Measurements from ENCODE around the gene RHBDF1.
"Not testable (repeated sequence)": the region's sequence is repeated elsewhere in the genome, so short reads cannot be mapped to it uniquely, and the experiment has no call there.

Gene RHBDF1

GRCh38 chr16:57711-58110 lies 14.7 kb downstream of the RHBDF1 start:
- no peak for DNase-seq

DNA sequence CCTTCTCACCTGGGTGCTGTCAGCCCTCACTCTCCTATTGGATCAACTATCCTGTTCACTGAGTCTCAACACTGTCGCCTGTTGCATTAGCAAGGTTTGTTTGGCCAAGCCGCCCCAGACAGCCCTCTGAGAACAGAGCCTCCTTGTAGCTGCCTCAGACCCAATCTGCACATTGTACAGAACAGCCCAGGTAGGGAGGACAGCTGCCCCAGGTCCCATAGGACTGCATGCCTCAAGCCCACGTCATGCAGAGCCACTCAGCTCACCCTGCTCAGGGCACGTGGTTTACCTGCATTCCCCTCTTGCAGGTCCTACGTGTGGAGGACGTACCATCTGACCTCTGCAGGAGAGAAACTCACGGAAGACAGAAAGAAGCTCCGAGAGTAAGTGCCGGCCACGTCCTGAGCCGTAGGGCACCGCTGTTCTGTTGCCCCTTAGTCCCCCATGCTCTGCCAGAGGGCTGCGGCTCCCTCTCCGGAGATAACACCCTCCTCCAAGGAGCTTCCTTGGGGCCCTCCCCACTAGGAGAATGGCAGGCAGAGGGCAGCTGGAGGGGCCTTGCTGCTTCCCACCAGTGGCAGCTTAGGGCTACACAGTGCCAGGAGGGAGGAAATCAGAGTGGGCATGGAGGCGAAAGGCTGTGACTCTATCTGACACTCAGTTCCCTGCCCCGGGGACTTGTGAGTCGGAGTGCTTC lies 16.1 kb downstream of the RHBDF1 start:
- DNase-seq = no peak

GRCh38 chr16:55571-56136 lies 16.8 kb downstream of the RHBDF1 start:
- DNase-seq = no peak

DNA sequence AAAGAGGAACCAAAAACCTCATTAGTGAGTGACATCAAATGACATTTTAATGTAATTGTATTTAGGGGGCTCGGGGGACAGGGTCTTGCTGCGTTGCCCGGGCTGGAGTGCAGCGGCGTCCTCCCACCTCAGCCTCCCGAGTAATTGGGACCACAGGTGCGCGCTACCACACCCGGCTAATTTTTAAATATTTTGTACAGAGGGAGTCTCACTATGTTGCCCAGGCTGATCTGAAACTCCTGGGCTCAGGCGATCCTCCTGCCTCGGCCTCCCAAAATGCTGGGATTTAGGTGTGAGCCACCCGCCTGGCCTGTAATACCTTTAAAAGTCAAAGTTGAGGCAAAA lies 18.2 kb downstream of the RHBDF1 start:
- DNase-seq = no peak

- peak; percentile 99 for DNase-seq
These were observed 18.8 kb downstream of the RHBDF1 start, which contains the start of the genes POLR3K and SNRNP25 for GRCh38 chr16:53346-54236. Gene POLR3K, minus strand, starts transcription at chr16:53608. Its CDS starts 22 bp downstream, at chr16:53586. Gene SNRNP25, plus strand, starts transcription at chr16:53828. Its CDS starts 189 bp downstream, at chr16:54017.

DNA sequence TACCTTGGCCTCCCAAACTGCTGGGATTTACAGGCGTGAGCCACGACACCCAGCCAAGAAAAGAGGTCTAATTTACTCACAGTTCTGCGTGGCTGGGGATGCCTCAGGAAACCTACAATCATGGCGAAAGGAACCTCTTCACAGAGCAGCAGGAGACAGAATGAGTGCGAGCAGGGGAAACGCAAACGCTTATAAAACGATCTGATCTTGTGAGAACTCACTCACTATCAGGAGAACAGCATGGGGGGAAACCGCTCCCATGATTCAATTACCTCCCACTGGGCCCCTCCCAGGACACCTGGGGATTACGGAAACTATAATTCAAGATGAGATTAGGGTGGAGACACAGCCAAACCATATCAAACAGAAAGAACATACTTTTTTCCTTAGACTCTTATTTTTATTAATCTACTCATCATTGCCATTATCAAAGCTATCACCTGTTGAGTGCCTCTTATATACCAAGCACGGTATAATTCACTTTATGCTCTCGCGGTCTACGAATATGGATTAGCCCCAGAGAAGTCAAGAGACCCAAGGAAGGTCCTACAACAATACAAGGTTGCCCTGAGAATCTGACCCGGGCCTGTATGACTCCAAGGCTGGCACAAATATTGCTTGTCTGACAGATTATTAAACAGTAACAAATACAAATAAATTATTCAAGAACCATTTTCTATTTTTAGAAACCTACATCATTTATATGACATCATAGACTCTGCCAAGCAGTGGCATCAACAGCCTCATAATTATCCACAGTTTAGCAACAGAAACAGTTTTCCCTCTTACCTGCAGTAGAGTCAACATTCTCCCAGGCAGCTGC lies 21.5 kb downstream of the RHBDF1 start:
- no peak for DNase-seq

- DNase-seq = no peak
These were observed 25.2 kb downstream of the RHBDF1 start for GRCh38 chr16:47234-47633.

DNA sequence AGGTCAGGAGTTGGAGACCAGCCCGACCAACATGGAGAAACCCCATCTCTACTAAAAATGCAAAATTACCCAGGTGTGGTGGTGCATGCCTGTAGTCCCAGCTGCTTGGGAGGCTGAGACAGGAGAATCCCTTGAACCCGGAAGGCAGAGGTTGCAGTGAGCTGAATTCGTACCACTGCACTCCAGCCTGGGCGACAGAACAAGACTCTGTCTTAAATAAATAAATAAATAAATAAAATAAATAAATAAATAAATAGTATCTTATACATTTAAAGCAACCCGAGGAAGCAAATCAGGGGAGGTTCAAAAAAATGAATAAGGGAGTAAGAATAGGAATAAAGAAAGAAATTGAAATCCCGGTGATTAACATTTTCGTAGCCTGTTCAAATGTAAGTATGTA lies 25.9 kb downstream of the RHBDF1 start:
- DNase-seq = not testable (repeated sequence)

- DNase-seq = no peak
These were observed 27.0 kb downstream of the RHBDF1 start for GRCh38 chr16:45454-45853.

GRCh38 chr16:44655-45054 lies 27.8 kb downstream of the RHBDF1 start:
- DNase-seq = no peak

GRCh38 chr16:43294-43693 lies 29.1 kb downstream of the RHBDF1 start:
- no peak for DNase-seq

DNA sequence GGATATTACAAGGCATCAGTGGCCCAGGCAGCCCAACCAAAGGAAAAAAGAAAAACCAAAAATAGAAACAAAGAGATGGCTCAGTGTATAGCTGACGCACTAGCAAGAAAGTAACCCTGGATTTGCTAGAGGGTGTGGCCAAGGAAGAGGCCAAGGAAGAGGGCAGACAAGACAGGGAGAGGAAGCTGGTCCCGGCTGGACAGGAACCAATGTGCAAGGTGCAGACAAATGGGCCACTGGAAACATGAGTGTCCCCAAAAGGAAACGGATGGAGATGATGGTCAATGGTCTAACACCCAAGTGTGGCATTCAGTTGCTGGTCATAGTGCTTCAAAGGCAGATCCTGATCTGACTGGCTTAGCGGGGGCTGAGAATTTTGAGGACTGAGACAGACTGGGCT lies 29.7 kb downstream of the RHBDF1 start:
- no peak for DNase-seq

GRCh38 chr16:42069-42457 lies 30.4 kb downstream of the RHBDF1 start:
- DNase-seq = no peak

- no peak for DNase-seq
These were observed 30.9 kb downstream of the RHBDF1 start for GRCh38 chr16:41439-42068.

GRCh38 chr16:38941-39892 lies 33.2 kb downstream of the RHBDF1 start:
- peak; percentile 44 for DNase-seq

DNA sequence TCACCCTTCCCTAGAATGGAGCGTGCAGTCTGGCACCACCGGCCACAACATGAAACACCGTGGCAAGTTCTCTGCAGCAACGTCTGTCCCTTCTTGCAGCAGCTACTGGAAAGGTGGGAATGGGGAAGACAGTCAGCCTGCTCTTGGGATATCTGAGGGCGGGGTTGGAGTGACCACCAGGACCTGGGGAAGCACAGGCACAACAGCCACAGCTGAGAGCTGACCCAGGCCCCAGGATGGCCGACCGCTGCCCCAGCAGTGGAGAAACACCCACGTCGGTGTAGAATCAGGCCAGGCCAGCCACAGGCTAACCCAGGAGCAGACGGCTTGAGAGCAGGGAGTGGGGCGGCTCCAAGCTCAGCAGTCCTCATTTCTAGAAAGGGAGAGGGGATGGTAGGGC lies 34.2 kb downstream of the RHBDF1 start:
- not testable (repeated sequence) for DNase-seq

GRCh38 chr16:37511-37910 lies 34.9 kb downstream of the RHBDF1 start:
- DNase-seq = peak; percentile 36

GRCh38 chr16:36336-36984 lies 36.0 kb downstream of the RHBDF1 start:
- no peak for DNase-seq

GRCh38 chr16:35678-36305 lies 36.6 kb downstream of the RHBDF1 start:
- DNase-seq = no peak

GRCh38 chr16:35011-35677 lies 37.3 kb downstream of the RHBDF1 start:
- peak; percentile 80 for DNase-seq

All from hematopoietic multipotent progenitor cell treated with erythropoietin and hydrocortisone succinate and interleukin-3 and kit ligand, for 4 days (in vitro differentiated cells).